Measurements from ENCODE around the gene HNF4A.
"Not testable (repeated sequence)": the region's sequence is repeated elsewhere in the genome, so short reads cannot be mapped to it uniquely, and the experiment has no call there.

HNF4A gene

GRCh38 chr20:44468044-44468782 is 112.7 kb downstream of the HNF4A start:
- H3K36me3 ChIP-seq: no peaks in the 10 kb centered on the region
- H3K9me3 ChIP-seq: no peaks in the 10 kb centered on the region
- no peaks in the 10 kb centered on the region for H3K4me1 ChIP-seq
- H3K4me3 ChIP-seq (ENCODE audit: low read depth, low read length): no peak overlapping the region
- TF ChIP-seq, protein P1, sequence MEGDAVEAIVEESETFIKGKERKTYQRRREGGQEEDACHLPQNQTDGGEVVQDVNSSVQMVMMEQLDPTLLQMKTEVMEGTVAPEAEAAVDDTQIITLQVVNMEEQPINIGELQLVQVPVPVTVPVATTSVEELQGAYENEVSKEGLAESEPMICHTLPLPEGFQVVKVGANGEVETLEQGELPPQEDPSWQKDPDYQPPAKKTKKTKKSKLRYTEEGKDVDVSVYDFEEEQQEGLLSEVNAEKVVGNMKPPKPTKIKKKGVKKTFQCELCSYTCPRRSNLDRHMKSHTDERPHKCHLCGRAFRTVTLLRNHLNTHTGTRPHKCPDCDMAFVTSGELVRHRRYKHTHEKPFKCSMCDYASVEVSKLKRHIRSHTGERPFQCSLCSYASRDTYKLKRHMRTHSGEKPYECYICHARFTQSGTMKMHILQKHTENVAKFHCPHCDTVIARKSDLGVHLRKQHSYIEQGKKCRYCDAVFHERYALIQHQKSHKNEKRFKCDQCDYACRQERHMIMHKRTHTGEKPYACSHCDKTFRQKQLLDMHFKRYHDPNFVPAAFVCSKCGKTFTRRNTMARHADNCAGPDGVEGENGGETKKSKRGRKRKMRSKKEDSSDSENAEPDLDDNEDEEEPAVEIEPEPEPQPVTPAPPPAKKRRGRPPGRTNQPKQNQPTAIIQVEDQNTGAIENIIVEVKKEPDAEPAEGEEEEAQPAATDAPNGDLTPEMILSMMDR (IDR thresholded peaks at IDR 0.05; ENCODE audit: low read depth, low read length): no peak
- no peaks in the 10 kb centered on the region for H3K27me3 ChIP-seq
- no peak for DNase-seq

DNA sequence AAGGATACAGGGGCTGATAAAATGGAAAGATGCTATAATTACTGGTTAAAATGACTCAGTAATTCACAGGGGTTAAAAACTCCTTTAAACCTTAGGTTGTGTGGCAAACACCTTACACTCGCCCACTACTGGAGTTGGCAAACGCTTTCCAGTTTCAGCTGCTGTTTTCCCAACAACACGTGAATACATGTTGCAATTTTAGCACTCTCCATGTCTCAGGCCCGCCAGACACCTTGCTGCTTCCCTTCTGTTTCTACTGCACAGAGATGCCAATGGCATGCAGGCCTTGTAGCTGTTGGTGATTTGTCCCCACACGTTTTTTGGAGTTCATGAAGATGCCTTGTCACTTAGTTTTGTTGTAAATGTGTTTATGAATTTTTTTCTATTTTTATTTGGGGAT is 114.8 kb downstream of the HNF4A start:
- DNase-seq: no peak
- Histone ChIP-seq H3K4me3 (ENCODE audit: low read depth, low read length) (no peak overlapping the region), H3K36me3 (no peaks in the 10 kb centered on the region), H3K27me3 (no peaks in the 10 kb centered on the region), H3K4me1 (no peaks in the 10 kb centered on the region), H3K9me3 (no peaks in the 10 kb centered on the region)
- TF ChIP-seq, protein P1 (IDR thresholded peaks at IDR 0.05; ENCODE audit: low read depth, low read length): no peak

DNA sequence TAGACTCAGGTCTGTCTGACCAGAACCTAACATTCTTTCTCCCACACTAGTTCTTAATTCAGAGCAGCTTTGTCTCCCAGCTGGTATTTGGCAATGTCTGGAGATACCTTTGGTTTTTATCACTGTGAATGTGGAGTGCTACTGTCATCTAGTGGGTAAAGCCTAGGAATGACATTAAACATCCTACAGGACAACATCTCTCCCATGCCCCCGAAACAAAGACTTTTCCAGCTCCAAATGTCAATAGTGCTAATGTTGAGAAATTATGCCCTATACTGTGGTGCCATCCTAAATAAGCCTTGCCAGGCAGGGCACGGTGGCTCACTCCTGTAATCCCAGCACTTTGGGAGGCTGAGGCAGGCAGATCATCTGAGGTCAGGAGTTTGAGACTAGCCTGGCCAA is 116.0 kb downstream of the HNF4A start:
- Histone ChIP-seq H3K9me3 (no peaks in the 10 kb centered on the region), H3K4me1 (no peaks in the 10 kb centered on the region), H3K4me3 (ENCODE audit: low read depth, low read length) (no peak overlapping the region), H3K36me3 (no peaks in the 10 kb centered on the region), H3K27me3 (no peaks in the 10 kb centered on the region)
- no peak for DNase-seq
- TF ChIP-seq, protein P1 (IDR thresholded peaks at IDR 0.05; ENCODE audit: low read depth, low read length): peak; percentile 65

- H3K27me3 ChIP-seq; H3K36me3 ChIP-seq; H3K4me3 ChIP-seq (ENCODE audit: low read depth, low read length); DNase-seq; H3K4me1 ChIP-seq; H3K9me3 ChIP-seq: not testable (repeated sequence)
Observed at GRCh38 chr20:44472283-44472682, 116.8 kb downstream of the HNF4A start.

DNA sequence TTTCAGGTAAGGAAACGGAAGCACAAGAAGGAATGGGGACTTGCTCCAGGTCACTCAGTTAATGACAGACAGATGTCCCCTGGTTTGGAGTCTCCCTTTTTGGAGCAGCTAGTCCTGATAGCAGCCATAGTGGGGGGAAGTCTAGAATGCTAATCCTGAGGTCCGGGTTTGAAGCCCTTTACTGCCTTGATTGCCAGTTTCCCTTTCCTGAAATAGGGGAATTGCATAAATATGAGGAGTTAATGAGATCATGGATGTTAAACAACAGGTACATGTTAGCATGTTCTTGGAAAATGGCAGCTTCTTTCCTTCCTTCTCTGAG is 119.8 kb downstream of the HNF4A start:
- H3K27me3 ChIP-seq: no peaks in the 10 kb centered on the region
- H3K36me3 ChIP-seq: 0 out of 2 replicates have a peak, but pooled peaks cover under 1% of the 10 kb centered on the region
- no peak for DNase-seq
- TF ChIP-seq, protein P1 (IDR thresholded peaks at IDR 0.05; ENCODE audit: low read depth, low read length): no peak
- H3K9me3 ChIP-seq: no peaks in the 10 kb centered on the region
- no peaks in the 10 kb centered on the region for H3K4me1 ChIP-seq
- peak overlapping the region; percentile 74 for H3K4me3 ChIP-seq (ENCODE audit: low read depth, low read length)

GRCh38 chr20:44475694-44476560 is 120.4 kb downstream of the HNF4A start, which contains the start of gene TTPAL:
Gene TTPAL (plus strand): TSS chr20:44475874. CDS start chr20:44480000, 4,126 bp downstream.
- no peaks in the 10 kb centered on the region for H3K4me1 ChIP-seq
- no peaks in the 10 kb centered on the region for H3K9me3 ChIP-seq
- TF ChIP-seq, protein P1 (IDR thresholded peaks at IDR 0.05; ENCODE audit: low read depth, low read length): peak; percentile 39
- peak within 1 kb of the TSS; percentile 74 for H3K4me3 ChIP-seq (ENCODE audit: low read depth, low read length)
- no peaks in the 10 kb centered on the region for H3K27me3 ChIP-seq
- DNase-seq: peak; percentile 91
- H3K36me3 ChIP-seq: peaks cover 3% of the 10 kb centered on the region; the same call in 1 of the 2 replicates
